ENCODE results near the gene BCL7A. TPM values are rescaled to one million over a fixed set of nuclear protein-coding genes. Genes with fewer than 3 reads are reported as not detected.
"Not testable (repeated sequence)": the region's sequence is repeated elsewhere in the genome, so short reads cannot be mapped to it uniquely, and the experiment has no call there.

Gene BCL7A
- polyA plus RNA-seq, 1 donor = 16.8 TPM

DNA sequence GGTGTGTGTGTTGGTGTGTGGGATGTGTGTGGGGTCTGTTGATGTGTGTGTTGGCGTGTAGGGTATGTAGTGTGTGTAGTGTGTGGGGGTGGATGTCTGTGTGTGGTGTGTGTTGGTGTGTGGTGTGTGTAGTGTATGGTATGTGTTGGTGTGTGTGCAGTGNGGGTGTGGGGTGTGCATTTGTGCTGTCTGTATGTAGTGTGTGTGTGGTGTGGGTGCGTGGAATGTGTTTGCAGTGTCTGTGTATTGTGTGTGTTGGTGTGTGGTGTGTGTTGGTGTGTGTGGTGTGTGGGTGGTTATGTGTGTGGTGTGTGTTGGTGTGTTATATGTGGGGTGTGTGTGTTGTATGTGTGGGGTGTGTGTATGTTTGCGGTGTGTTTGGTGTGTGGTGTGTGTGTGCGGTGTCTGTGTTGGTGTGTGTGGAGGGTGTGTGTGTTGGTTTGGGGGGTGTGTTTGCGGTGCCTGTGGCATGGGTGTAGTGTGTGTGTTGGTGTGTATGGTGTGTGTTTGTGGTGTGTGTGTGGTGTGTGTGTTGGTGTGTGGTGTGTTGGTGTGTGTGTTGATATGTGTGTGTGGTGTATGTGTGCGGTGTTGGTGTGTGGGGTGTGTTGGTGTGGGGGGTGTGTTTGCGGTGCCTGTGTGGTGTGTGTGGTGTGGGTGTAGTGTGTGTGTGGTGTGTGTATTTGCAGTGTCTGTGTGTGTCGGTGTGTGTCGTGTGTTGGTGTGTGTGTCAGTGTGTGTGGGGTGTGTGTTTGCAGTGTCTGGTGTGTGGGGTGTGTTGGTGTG, 71.6 kb downstream of the BCL7A start:
- no peak for DNase-seq (ENCODE audit: low read depth)

DNA sequence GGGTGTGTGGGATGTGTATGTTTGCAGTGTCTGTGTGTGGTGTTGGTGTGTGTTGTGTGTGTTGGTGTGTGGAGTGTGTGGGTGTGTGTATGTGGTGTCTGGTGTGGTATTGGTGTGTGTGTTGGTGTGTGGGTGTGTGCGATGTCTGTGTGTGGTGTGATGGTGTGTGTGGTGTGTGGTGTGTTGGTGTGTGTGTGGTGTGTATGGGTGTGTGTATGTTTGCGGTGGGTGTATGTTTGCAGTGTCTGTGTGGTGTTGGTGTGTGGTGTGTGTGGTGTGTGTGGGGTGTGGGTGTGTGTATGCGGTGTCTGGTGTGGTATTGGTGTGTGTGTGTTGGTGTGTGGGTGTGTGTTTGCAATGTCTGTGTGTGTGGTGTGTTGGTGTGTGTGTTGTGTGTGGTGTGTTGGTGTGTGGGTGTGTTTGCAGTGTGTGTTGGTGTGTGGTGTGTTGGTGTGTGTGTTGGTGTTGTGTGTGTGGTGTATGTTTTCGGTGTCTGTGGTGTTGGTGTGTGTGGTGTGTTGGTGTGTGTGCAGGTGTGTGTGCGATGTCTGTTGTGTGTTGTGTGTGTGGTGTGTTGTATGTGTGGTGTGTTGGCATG, 72.6 kb downstream of the BCL7A start:
- no peak for DNase-seq (ENCODE audit: low read depth)

GRCh38 chr12:122094735-122095631, 73.3 kb downstream of the BCL7A start:
- DNase-seq (ENCODE audit: low read depth) = peak; percentile 49

DNA sequence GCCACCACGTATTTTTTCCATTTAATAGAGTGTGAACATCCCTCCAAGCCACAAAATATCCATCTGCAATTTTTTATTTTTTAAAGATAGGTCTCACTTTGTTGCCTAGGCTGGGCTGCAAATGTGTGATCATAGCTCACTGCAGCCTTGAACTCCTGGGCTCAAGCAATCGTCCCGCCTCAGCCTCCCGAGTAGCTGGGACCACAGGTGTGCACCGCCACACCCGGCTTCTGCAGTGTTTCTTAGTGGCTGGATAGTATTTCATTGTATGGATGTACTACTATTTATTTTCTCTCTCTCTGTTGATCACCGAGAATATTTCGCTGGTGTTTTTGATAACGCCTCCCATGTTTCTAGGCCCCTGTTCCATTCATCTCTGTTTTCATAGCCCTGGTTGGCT, 74.3 kb downstream of the BCL7A start:
- DNase-seq (ENCODE audit: low read depth) = no peak

- no peak for DNase-seq (ENCODE audit: low read depth)
Observed at GRCh38 chr12:122096591-122097149, 75.0 kb downstream of the BCL7A start.

DNA sequence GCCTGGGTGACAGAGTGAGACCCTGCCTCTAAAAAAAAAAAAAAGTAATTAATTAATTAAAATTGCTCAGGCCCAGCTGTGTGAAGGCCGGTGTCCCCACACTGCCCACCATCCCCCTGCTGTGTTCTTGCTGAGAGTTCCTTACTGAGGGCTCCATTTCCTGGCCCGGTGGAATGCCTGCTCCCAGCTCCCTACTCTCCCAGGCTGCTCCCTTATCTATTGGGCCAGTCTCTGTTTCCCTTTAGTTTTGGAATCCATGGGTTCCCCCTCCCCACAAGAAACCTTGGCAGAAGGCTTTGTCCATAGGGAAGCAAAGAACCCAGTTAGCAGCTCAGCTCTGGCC, 75.9 kb downstream of the BCL7A start:
- no peak for DNase-seq (ENCODE audit: low read depth)

DNA sequence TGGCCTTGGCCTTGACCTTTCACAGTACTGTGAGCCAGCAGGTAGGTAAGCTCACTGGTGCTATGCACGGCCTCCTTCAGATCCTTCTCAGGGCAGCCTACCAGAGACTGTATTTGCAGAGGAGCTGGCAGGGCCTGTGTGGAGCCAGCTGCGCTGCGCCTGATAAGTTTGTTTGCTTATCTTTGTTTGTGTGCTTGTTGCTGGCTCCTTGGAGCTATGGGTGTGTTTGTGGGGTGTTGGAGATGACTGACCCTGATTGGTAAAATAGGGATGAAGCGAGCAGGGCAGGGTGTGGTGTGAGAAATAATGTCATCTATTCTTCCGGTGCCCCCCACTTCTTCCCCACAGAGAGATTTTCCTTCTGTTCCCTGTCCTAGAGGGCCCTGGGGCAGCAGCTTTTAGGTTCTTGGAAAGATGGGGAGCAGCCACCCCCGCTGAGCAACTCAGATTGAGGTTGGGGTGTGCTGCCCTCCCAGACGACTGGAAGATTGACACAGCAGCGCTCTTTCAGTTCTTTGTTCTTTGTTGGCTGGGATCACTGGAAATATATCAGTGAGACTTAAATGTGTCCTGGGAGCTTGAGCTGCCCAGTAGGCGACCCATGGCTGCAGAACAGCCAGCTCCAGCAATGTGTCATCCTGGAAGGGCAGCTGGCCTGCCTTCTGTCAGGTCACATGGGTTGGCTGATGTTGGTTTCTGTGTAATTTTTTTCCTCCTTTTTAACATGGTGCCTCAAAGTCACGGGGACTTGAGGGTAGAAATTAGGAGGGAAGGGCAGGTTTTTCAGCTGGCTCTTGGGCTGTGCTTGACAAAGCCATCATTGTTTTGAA, 76.5 kb downstream of the BCL7A start:
- no peak for DNase-seq (ENCODE audit: low read depth)

GRCh38 chr12:122099280-122099749, 77.6 kb downstream of the BCL7A start:
- no peak for DNase-seq (ENCODE audit: low read depth)

- DNase-seq (ENCODE audit: low read depth) = no peak
Observed at GRCh38 chr12:122099856-122100255, 78.2 kb downstream of the BCL7A start.

- no peak for DNase-seq (ENCODE audit: low read depth)
Observed at GRCh38 chr12:122100568-122100967, 78.9 kb downstream of the BCL7A start.

- peak; percentile 82 for DNase-seq (ENCODE audit: low read depth)
Observed at GRCh38 chr12:122102331-122102730, 80.6 kb downstream of the BCL7A start.

GRCh38 chr12:122104844-122105243, 83.2 kb downstream of the BCL7A start:
- no peak for DNase-seq (ENCODE audit: low read depth)

DNA sequence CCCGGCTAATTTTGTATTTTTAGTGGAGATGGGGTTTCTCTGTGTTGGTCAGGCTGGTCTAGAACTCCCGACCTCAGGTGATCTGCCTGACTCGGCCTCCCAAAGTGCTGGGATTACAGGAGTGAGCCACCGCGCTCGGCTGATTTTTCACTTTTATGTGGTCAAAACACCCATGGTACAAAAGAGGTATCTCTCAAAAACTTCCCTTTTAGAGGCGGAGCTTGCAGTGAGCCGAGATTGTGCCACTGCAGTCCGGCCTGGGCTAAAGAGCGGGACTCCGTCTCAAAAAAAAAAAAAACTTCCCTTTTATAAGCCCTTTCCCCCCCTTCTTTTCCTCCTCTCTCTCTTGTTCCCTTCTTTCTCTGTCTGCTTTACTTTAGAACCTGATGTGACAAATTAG, 83.8 kb downstream of the BCL7A start:
- DNase-seq (ENCODE audit: low read depth) = not testable (repeated sequence)

GRCh38 chr12:122106843-122107242, 85.2 kb downstream of the BCL7A start:
- no peak for DNase-seq (ENCODE audit: low read depth)

- no peak for DNase-seq (ENCODE audit: low read depth)
Observed at GRCh38 chr12:122107261-122107660, 85.6 kb downstream of the BCL7A start.

GRCh38 chr12:122111089-122111641, 89.5 kb downstream of the BCL7A start:
- DNase-seq (ENCODE audit: low read depth) = no peak

Other genes with a start within 250 kb of the BCL7A start
- 2.6 TPM for gene RHOF, start 228.2 kb upstream of the BCL7A start, polyA plus RNA-seq (ENCODE audit: insufficient read length)
- 8.6 TPM for gene SETD1B, start 217.9 kb upstream of the BCL7A start, polyA plus RNA-seq (ENCODE audit: insufficient read length)
- 0.08 TPM for gene HPD, start 163.0 kb upstream of the BCL7A start, polyA plus RNA-seq (ENCODE audit: insufficient read length)
- 39.4 TPM for gene PSMD9, start 133.1 kb upstream of the BCL7A start, polyA plus RNA-seq (ENCODE audit: insufficient read length)
- 1.3 TPM for gene CFAP251, start 103.3 kb upstream of the BCL7A start, polyA plus RNA-seq (ENCODE audit: insufficient read length)
- gene MLXIP, start 56.9 kb downstream of the BCL7A start, polyA plus RNA-seq (ENCODE audit: insufficient read length) = 30.7 TPM
- not detected for gene IL31, start 152.3 kb downstream of the BCL7A start, polyA plus RNA-seq (ENCODE audit: insufficient read length)
- 0.29 TPM for gene LRRC43, start 161.2 kb downstream of the BCL7A start, polyA plus RNA-seq (ENCODE audit: insufficient read length)
- 0.30 TPM for gene B3GNT4, start 181.8 kb downstream of the BCL7A start, polyA plus RNA-seq (ENCODE audit: insufficient read length)
- gene DIABLO, start 204.2 kb downstream of the BCL7A start, polyA plus RNA-seq (ENCODE audit: insufficient read length) = 38.4 TPM
- gene VPS33A, start 244.6 kb downstream of the BCL7A start, polyA plus RNA-seq (ENCODE audit: insufficient read length) = 13.4 TPM

All from forelimb muscle (tissue), 1 donor.